Rectal smooth muscle tissue (tissue), 1 donor: ENCODE measurements around the gene AGPAT3.

Source experiments
- H3K27ac ChIP-seq: one replicate; pipeline ENCODE4 v1.7.0; 2013; ENCODE audit warnings: low read depth, low read length, inconsistent platforms
- H3K27me3 ChIP-seq: one replicate; pipeline ENCODE4 v1.7.0; 2013; ENCODE audit warnings: low read length; ENCODE audit not compliant: control insufficient read depth, insufficient read depth
- H3K36me3 ChIP-seq: one replicate; pipeline ENCODE4 v1.7.0; 2013; ENCODE audit warnings: low read length; ENCODE audit not compliant: control insufficient read depth, insufficient read depth
- H3K4me1 ChIP-seq: one replicate; pipeline ENCODE4 v1.7.0; 2013; ENCODE audit warnings: low read length; ENCODE audit not compliant: control insufficient read depth, insufficient read depth
- H3K4me3 ChIP-seq: one replicate; pipeline ENCODE4 v1.7.0; 2013; ENCODE audit warnings: low read length
- H3K9ac ChIP-seq: one replicate; pipeline ENCODE4 v1.7.0; 2013; ENCODE audit warnings: low read length

The AGPAT3 gene

DNA sequence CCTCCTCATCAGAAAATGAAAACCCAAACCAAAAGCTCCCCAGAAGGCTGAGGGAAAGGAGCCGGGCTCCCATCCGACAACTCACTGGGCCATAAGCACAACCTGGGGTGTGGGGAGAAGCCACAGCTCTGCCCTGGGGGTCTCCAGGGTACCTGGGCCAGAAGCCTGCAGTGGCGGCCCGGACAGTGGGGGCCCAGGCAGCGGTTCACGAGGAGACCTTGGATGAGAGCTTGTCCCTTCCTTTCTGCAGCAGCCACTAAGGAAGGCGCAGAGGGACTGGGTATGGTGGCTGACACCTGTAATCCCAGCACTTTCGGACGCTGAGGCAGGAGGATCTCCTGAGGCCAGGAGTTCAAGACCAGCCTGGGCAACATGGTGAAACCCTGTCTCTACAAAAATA lies 129.6 kb downstream of the AGPAT3 start:
- H3K36me3 ChIP-seq: no peaks in the 10 kb centered on the region
- H3K27me3 ChIP-seq: no peaks in the 10 kb centered on the region
- no peaks in the 10 kb centered on the region for H3K4me1 ChIP-seq
- no peak overlapping the region for H3K9ac ChIP-seq
- H3K4me3 ChIP-seq: no peak overlapping the region
- H3K27ac ChIP-seq: no peak overlapping the region

DNA sequence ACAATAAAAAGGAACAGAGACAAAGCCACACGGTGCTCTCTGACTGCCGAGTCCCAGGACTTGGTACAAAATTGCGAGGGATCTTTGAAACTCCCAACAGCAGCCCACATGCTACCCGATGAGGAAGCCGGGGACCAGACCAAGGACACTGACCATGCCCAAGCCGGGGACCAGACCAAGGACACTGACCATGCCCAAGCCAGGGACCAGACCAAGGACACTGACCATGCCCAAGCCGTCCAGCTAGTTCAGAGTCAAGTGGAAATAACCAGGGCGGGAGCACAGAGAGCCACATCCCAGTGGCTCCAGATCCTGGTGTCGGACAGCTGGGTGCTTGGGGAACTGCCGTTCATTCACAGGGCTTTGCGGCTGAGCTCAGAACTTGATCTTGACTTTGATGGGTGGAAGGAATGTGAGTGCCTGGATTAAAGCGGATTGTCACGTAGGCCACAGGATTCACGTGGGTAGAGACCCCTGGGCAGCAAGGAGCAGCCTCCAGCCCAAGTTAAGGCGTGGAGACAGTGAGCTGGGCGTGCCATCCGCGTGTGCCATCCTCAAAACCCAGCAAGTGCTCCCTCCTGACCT lies 130.6 kb downstream of the AGPAT3 start:
- H3K36me3 ChIP-seq: no peaks in the 10 kb centered on the region
- H3K27me3 ChIP-seq: no peaks in the 10 kb centered on the region
- no peak overlapping the region for H3K27ac ChIP-seq
- H3K4me3 ChIP-seq: no peak overlapping the region
- H3K4me1 ChIP-seq: no peaks in the 10 kb centered on the region
- no peak overlapping the region for H3K9ac ChIP-seq

DNA sequence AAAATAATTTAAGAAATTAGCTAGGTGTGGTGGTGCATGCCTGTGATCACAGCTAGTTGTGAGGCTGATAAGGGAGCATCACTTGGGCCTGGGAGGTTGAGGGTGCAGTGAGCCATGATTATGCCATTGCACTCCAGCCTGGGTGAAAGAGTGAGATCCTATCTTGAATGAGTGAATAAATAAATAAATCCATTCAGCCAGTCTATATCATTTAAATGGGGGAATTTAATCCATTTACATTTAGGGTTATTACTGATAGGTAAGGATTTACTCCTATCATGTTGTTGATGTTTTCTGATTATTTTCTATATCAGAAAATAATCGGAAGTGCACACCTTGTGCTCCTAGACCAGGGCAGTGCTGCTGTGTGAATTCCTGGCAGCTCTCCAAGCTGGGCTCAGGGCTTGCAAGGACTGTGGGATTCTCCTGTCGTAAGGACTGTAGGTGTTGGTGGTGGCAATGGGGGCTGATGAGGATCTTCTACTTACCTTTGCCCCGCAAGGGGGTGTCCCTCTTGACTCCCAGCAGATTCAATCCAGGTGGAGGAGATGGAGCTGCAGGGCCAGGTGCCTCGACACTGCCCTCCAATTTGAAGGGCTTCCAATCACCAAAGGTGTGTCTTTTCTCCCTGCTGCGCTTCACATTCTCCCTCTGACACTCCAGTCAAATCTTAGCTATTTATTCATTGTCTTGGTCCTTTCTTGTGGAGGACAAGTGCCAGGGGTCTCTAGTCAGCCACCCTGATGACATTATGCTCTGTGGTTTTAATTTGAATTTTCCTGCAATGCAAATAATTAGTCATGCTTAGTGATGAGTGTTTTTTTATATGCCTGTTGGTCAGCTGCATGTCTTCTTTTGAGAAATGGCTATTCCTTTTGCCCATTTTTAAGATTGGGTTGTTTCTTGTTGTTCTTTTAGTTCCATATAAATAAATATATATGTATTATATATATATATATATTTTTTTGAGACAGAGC lies 133.0 kb downstream of the AGPAT3 start:
- H3K27ac ChIP-seq: no peak overlapping the region

GRCh38 chr21:44000360-44000759 lies 135.3 kb downstream of the AGPAT3 start:
- no peak overlapping the region for H3K9ac ChIP-seq
- no peaks in the 10 kb centered on the region for H3K4me1 ChIP-seq
- H3K36me3 ChIP-seq: no peaks in the 10 kb centered on the region
- no peak overlapping the region for H3K4me3 ChIP-seq
- H3K27me3 ChIP-seq: no peaks in the 10 kb centered on the region
- no peak overlapping the region for H3K27ac ChIP-seq

More for the DNA sequence above, 133.0 kb downstream of the AGPAT3 start:
- no peaks in the 10 kb centered on the region for H3K4me1 ChIP-seq
- H3K27me3 ChIP-seq: no peaks in the 10 kb centered on the region
- H3K36me3 ChIP-seq: no peaks in the 10 kb centered on the region
- no peak overlapping the region for H3K4me3 ChIP-seq
- H3K9ac ChIP-seq: no peak overlapping the region

- no peak overlapping the region for H3K4me3 ChIP-seq
- H3K9ac ChIP-seq: no peak overlapping the region
- H3K27ac ChIP-seq: no peak overlapping the region
- H3K36me3 ChIP-seq: no peaks in the 10 kb centered on the region
- no peaks in the 10 kb centered on the region for H3K4me1 ChIP-seq
- H3K27me3 ChIP-seq: no peaks in the 10 kb centered on the region
Measured at GRCh38 chr21:44002511-44002910, 137.5 kb downstream of the AGPAT3 start.

DNA sequence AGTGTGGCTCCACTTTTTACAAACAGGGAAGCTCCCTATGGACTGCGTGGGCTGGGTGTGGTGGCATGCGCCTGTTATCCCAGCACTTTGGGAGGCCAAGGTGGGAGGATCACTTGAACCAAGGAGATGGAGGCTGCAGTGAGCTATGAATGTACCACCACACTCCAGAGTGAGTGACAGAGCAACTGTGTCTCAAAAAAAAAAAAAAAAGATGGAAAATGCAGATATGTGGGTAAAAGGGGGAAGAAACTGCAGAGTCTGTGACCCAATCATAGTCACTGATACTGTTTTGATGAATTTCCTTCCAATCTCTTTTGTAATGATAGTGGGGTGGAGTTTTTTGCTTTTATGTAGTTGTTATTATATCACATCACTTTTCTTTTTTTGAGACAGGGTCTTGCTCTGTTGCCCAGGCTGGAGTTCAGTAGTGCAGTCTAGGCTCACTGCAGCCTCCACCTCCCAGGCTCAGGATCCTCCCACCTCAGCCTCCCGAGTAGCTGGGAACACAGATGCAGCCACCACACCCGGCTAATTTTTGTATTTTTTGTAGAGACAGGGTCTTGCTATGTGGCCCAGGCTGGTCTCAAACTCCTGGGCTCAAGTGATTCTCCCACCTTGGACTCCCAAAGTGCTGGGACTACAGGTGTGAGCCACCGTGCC lies 138.4 kb downstream of the AGPAT3 start:
- H3K36me3 ChIP-seq: no peaks in the 10 kb centered on the region
- no peak overlapping the region for H3K27ac ChIP-seq
- no peaks in the 10 kb centered on the region for H3K27me3 ChIP-seq
- H3K9ac ChIP-seq: no peak overlapping the region
- no peaks in the 10 kb centered on the region for H3K4me1 ChIP-seq
- H3K4me3 ChIP-seq: no peak overlapping the region

GRCh38 chr21:44005071-44005470 lies 140.0 kb downstream of the AGPAT3 start:
- no peaks in the 10 kb centered on the region for H3K4me1 ChIP-seq
- H3K4me3 ChIP-seq: no peak overlapping the region
- H3K36me3 ChIP-seq: no peaks in the 10 kb centered on the region
- no peak overlapping the region for H3K27ac ChIP-seq
- H3K9ac ChIP-seq: no peak overlapping the region
- H3K27me3 ChIP-seq: no peaks in the 10 kb centered on the region

GRCh38 chr21:44005593-44005992 lies 140.6 kb downstream of the AGPAT3 start:
- H3K4me3 ChIP-seq: no peak overlapping the region
- H3K4me1 ChIP-seq: no peaks in the 10 kb centered on the region
- H3K9ac ChIP-seq: no peak overlapping the region
- no peaks in the 10 kb centered on the region for H3K36me3 ChIP-seq
- no peaks in the 10 kb centered on the region for H3K27me3 ChIP-seq
- H3K27ac ChIP-seq: peak overlapping the region; percentile 82

DNA sequence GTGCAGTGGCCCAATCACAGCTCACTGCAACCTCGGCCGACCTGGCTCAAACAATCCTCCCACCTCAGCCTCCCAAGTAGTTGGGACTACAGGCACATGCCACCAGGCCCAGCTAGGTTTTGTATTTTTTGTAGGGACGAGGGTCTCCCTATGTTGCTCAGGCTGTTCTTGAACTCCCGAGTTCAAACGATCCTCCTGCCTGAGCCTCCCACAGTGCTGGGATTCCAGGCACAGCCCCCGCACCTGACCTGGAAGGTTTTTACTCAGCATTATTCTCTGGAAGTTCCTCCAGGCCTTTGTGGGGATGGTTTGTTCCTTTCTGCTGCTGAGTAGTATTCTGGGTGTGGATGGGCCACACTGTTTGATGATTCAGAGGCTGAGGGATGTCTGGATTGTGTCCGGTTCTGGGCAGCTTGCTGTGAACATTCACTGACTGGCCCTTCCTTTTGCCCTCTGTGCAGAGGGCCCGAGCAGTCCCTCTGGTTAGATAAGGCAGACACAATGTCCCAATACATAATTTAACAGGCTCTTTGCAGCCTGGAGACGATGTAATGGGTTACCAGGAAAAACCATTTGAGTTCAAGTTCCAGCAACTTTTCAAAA lies 141.1 kb downstream of the AGPAT3 start:
- H3K4me3 ChIP-seq: no peak overlapping the region
- no peaks in the 10 kb centered on the region for H3K36me3 ChIP-seq
- no peaks in the 10 kb centered on the region for H3K27me3 ChIP-seq
- no peak overlapping the region for H3K9ac ChIP-seq
- H3K27ac ChIP-seq: peak overlapping the region; percentile 82
- H3K4me1 ChIP-seq: no peaks in the 10 kb centered on the region

DNA sequence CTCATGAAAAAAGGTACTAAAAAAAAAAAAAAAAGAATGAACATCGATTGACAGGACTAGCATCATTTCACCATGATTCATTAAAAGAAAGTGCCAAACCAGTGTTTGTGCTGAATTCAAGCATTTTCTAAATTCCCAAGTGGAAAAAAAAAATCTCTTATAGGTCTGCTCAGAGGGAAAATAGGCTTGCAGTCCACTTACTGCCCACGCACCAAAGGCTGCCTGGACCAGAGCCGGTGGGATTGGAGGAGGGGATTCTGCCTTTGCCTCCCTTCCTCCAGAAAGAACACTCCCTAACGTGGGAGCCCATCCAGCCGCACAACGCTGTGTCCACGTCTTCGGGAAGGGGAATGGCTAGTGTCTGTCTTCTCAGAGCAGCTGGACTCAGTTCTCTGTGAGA lies 141.6 kb downstream of the AGPAT3 start:
- Histone ChIP-seq H3K4me1 (no peaks in the 10 kb centered on the region), H3K36me3 (no peaks in the 10 kb centered on the region), H3K9ac (no peak overlapping the region), H3K27me3 (no peaks in the 10 kb centered on the region), H3K27ac (peak overlapping the region; percentile 82), H3K4me3 (no peak overlapping the region)

- Histone ChIP-seq H3K36me3 (no peaks in the 10 kb centered on the region), H3K9ac (no peak overlapping the region), H3K27me3 (no peaks in the 10 kb centered on the region), H3K27ac (no peak overlapping the region), H3K4me3 (no peak overlapping the region), H3K4me1 (no peaks in the 10 kb centered on the region)
Measured at GRCh38 chr21:44010429-44010828, 145.4 kb downstream of the AGPAT3 start.

DNA sequence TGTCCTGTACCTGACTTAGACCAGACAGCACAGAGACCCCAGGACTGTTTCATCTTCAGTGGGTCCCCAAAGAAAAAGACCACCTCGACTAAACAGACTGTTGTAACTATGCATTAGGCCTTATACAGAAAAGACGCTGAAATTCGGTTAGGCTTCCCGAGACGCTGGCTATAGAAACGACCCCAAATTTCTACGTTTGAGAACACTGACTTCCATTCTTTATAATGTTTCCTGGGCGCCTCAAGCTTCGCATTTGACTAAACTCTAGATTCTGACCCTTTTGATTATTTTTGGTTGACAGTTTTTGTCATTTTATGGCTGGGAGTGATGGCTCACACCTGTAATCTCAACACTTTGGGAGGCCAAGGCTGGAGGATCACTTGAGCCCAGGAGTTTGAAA lies 146.1 kb downstream of the AGPAT3 start:
- no peaks in the 10 kb centered on the region for H3K4me1 ChIP-seq
- no peaks in the 10 kb centered on the region for H3K27me3 ChIP-seq
- no peak overlapping the region for H3K27ac ChIP-seq
- no peak overlapping the region for H3K9ac ChIP-seq
- peak overlapping the region; percentile 73 for H3K4me3 ChIP-seq
- H3K36me3 ChIP-seq: no peaks in the 10 kb centered on the region
